K562 (cell line): ENCODE measurements around the gene TMEM88. TPM values are rescaled to one million over a fixed set of nuclear protein-coding genes. Genes with fewer than 3 reads are reported as not detected.

Experiments
- ATAC-seq: fragments of 200-7000 bp; cut with Tn5 transposase; 3 replicates; pipeline ENCODE4 v1.9.1; 2020; ENCODE audit warnings: moderate library complexity
- BruUV-seq: library from RNA; stranded (reverse); fragments of 400-500 nt; replicated peaks from 2 replicates; lab custom pipeline; 2021; lab: Mats Ljungman, UMichigan
- CTCF ChIA-PET: fragments of 300-600 bp; formaldehyde crosslinking; extraction: SDS; loops from one replicate; lab custom pipeline; 2021; ENCODE audit warnings: low intra/inter-chr PET ratio; lab: Yijun Ruan, JAX
- POLR2A ChIA-PET: fragments of 300-600, 350-650 bp; sonication (Branson Sonifier 250); formaldehyde crosslinking; extraction: SDS; loops from one replicate; lab custom pipeline; 2021; ENCODE audit warnings: antibody characterized with exemption, inconsistent platforms; lab: Yijun Ruan, JAX
- DNase-seq, 4 experiments: peaks; one replicate each; pipeline versions ENCODE4 v3.0.0 to v3.0.0-alpha.2; 2011 to 2018; ENCODE audit warnings: low spot score in 3 of 4, mixed read lengths in 3 of 4; ENCODE audit errors: extremely low read depth in 1 of 4
- FAIRE-seq: peaks from 2 replicates; lab custom pipeline; 2011; peaks lifted over from hg19 to GRCh38; lab: Jason Lieb, UNC
- H2AFZ ChIP-seq: 2 replicates; pipeline ENCODE4 v1.6.0; 2011; ENCODE audit warnings: low read depth, low read length, control low read depth, inconsistent platforms
- H3K27ac ChIP-seq: fragments of 200-600 bp; 3 replicates; pipeline ENCODE4 v1.8.0; 2011; ENCODE audit warnings: low read depth, mild to moderate bottlenecking, control low read depth, inconsistent platforms, low read length, moderate library complexity, mixed read lengths; ENCODE audit errors: extremely low read depth
- H3K27me3 ChIP-seq, 2 experiments: fragments of 300-600 bp in 1 of 2; 2 replicates in 1 of 2; 3 replicates in 1 of 2; pipeline versions ENCODE4 v1.6.0 to v1.8.0; 2011; ENCODE audit warnings: inconsistent platforms in 2 of 2, low read length in 2 of 2, mild to moderate bottlenecking in 1 of 2, mixed read lengths in 1 of 2, moderate library complexity in 1 of 2; ENCODE audit not compliant: control insufficient read depth in 2 of 2, insufficient read depth in 2 of 2
- H3K36me3 ChIP-seq: fragments of 300-600 bp; 3 replicates; pipeline ENCODE4 v1.8.0; 2011; ENCODE audit warnings: mild to moderate bottlenecking, low read length, inconsistent platforms; ENCODE audit not compliant: control insufficient read depth, insufficient read depth
- H3K4me1 ChIP-seq, 2 experiments: fragments of 200-600 bp in 1 of 2; replicated peaks in 1 of 2; 2 replicates in 1 of 2; 3 replicates in 1 of 2; pipeline versions ENCODE4 v1.5.1 to v1.8.0; 2011; ENCODE audit warnings: inconsistent platforms in 2 of 2, low read length in 2 of 2, mild to moderate bottlenecking in 1 of 2, mixed read lengths in 1 of 2, moderate library complexity in 1 of 2; ENCODE audit not compliant: control insufficient read depth in 2 of 2, insufficient read depth in 2 of 2
- H3K4me2 ChIP-seq: 2 replicates; pipeline ENCODE4 v1.6.1; 2011; ENCODE audit warnings: low read length, control low read depth, inconsistent platforms, mixed read lengths; ENCODE audit not compliant: insufficient read depth
- H3K4me3 ChIP-seq: fragments of 200-600 bp; sonication (generic), shearing (Covaris generic); 2 replicates; pipeline ENCODE4 v1.5.1; 2016; ENCODE audit warnings: control low read depth, inconsistent platforms
- H3K79me2 ChIP-seq: fragments of 200-600 bp; 3 replicates; pipeline ENCODE4 v1.8.0; 2011; ENCODE audit warnings: low read length, inconsistent platforms; ENCODE audit not compliant: control insufficient read depth, insufficient read depth
- H3K9ac ChIP-seq, 2 experiments: 2 replicates each; pipeline versions ENCODE4 v1.6.0 to v1.6.1; 2011; ENCODE audit warnings: low read depth in 2 of 2, low read length in 2 of 2, control low read depth in 1 of 2, inconsistent platforms in 1 of 2, mild to moderate bottlenecking in 1 of 2, mixed read lengths in 1 of 2; ENCODE audit not compliant: insufficient read depth in 1 of 2
- H3K9me1 ChIP-seq: one replicate; pipeline ENCODE4 v1.6.0; 2011; ENCODE audit warnings: inconsistent platforms, mild to moderate bottlenecking, low read length, moderate library complexity; ENCODE audit not compliant: control insufficient read depth, insufficient read depth
- H3K9me3 ChIP-seq: replicated peaks from 2 replicates; pipeline ENCODE4 v1.5.1; 2011; ENCODE audit warnings: low read depth, low read length, inconsistent platforms; ENCODE audit not compliant: control insufficient read depth, insufficient read depth
- H4K20me1 ChIP-seq: replicated peaks from 2 replicates; pipeline ENCODE4 v1.6.1; 2011; ENCODE audit warnings: low read length, inconsistent platforms, mixed read lengths; ENCODE audit not compliant: control insufficient read depth, insufficient read depth
- POLR2G ChIP-seq: fragments of 200-400 bp; formaldehyde crosslinking; IDR thresholded peaks from 2 replicates; pipeline ENCODE4 v1.6.1; 2017; ENCODE audit warnings: low read depth, mild to moderate bottlenecking, antibody characterized with exemption, low read length, moderate library complexity
- WGBS: fragments of 100-300 bp; shearing (Covaris generic); methylation state at CpG from one replicate; pipeline ENCODE4 v1.1.6; 2016; ENCODE audit warnings: low coverage, mixed read lengths; ENCODE audit not compliant: insufficient coverage; ENCODE audit errors: missing lambda C conversion rate; 5-methylcytosine and 5-hydroxymethylcytosine counted together
- in situ Hi-C: fragments of 300-500 bp; cut with MboI; formaldehyde crosslinking; loops from 4 replicates; pipeline ENCODE4 v1.15.0; 2018; ENCODE audit warnings: inconsistent platforms, mixed read lengths
- intact Hi-C: fragments of 100-400 bp; cut with micrococcal nuclease; formaldehyde crosslinking; loops from 2 replicates; pipeline ENCODE4 v1.14.2; 2022
- polyA plus RNA-seq, 8 experiments: library from polyadenylated mRNA; depleted of rRNA in 4 of 8; stranded (reverse) in 5 of 8; unstranded in 3 of 8; fragments of >200 nt; fragmentation: Nextera tagmentation in 2 of 8; fragmentation: Illumina TruSeq in 1 of 8; extraction: Ambion mirVana in 2 of 8; extraction: Trizol in 1 of 8; gene quantifications; 2 replicates each; pipeline versions ENCODE4 v1.2.1 to v1.2.3, GENCODE V29; 2011 to 2014; ENCODE audit warnings: inconsistent platforms in 1 of 8, missing spikeins in 1 of 8
- total RNA-seq, 7 experiments: library from RNA; depleted of rRNA in 6 of 7; stranded (reverse); fragments of >200 nt in 6 of 7; fragmentation: Illumina TruSeq in 2 of 7; extraction: Trizol in 2 of 7; gene quantifications; 2 replicates each; pipeline versions ENCODE4 v1.2.1 to v1.2.3, GENCODE V29; 2011 to 2021; ENCODE audit warnings: low replicate concordance in 1 of 7
- TF ChIP-seq, protein P1 (sequence below): fragments of 450-650 bp; formaldehyde crosslinking; IDR thresholded peaks from 2 replicates; pipeline ENCODE4 v1.4.0; 2020; ENCODE audit warnings: mild to moderate bottlenecking, moderate library complexity

Gene TMEM88
- total and polyA plus RNA-seq, 9 of the 15 experiments (the other 6 are each of a cell fraction or from before 2014, with no cell fraction given) = 0.10 to 1.4 (median 0.36) TPM; not detected in 3

DNA sequence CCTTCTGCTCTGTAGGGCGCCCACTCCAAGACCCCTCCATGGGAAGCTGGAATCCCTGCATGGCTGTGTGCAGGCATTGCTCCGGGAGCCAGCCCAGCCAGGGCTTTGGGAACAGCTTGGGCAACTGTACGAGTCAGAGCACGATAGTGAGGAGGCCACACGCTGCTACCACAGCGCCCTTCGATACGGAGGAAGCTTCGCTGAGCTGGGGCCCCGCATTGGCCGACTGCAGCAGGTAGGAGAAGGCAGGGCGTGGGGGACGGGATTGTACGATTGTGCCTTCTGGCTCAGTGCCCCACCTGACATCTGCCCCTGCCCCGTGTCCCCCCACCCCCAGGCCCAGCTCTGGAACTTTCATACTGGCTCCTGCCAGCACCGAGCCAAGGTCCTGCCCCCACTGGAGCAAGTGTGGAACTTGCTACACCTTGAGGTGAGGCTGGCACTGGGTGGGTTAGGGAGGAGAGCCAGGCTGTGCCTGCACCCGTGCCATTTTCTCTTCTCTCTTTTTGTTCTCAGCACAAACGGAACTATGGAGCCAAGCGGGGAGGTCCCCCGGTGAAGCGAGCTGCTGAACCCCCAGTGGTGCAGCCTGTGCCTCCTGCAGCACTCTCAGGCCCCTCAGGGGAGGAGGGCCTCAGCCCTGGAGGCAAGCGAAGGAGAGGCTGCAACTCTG, 8.7 kb upstream of the TMEM88 start:
- H3K4me3 ChIP-seq = no peak overlapping the region
- H3K27ac ChIP-seq = no peak overlapping the region
- ChIA-PET CTCF (no interaction called here), POLR2A (interaction anchor here (1.7 kb wide), 1 partner anchor 10 kb away, joined by 7 read pairs; the partner anchor contains the start of gene NAA38)
- ATAC-seq (no peak), FAIRE-seq (no peak), DNase-seq (no peak)
- H3K36me3 ChIP-seq = peaks cover 51% of the 10 kb centered on the region; the same call in 2 of the 3 replicates
- H3K79me2 ChIP-seq = peaks cover 40% of the 10 kb centered on the region
- no peaks in the 10 kb centered on the region for H3K27me3 ChIP-seq
- peaks cover 4% of the 10 kb centered on the region for H4K20me1 ChIP-seq
- in situ Hi-C loops (no loop called here), intact Hi-C loops (no loop called here)
- peak; percentile 45 for TF ChIP-seq POLR2G
- TF ChIP-seq, protein P1, sequence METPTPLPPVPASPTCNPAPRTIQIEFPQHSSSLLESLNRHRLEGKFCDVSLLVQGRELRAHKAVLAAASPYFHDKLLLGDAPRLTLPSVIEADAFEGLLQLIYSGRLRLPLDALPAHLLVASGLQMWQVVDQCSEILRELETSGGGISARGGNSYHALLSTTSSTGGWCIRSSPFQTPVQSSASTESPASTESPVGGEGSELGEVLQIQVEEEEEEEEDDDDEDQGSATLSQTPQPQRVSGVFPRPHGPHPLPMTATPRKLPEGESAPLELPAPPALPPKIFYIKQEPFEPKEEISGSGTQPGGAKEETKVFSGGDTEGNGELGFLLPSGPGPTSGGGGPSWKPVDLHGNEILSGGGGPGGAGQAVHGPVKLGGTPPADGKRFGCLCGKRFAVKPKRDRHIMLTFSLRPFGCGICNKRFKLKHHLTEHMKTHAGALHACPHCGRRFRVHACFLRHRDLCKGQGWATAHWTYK = no peak
- H3K4me1 ChIP-seq = peaks cover 3 to 42% of the 10 kb centered on the region in 2 experiments; a peak in 4 of 5 replicates
- no peak overlapping the region for H3K4me2 ChIP-seq
- WGBS = 84% methylated on average over 9 of the region's 22 CpGs
- no peak overlapping the region; a peak in 1 of 4 replicates for H3K9ac ChIP-seq
- no peaks in the 10 kb centered on the region for H3K9me3 ChIP-seq
- H2AFZ ChIP-seq = no peak overlapping the region
- BruUV-seq = no TSS peak
- H3K9me1 ChIP-seq = peaks cover 3% of the 10 kb centered on the region
